SU-DHL-6 (cell line): ENCODE results near the gene CD180.

ENCODE experiments used
- H2AFZ ChIP-seq: fragments of 200-600 bp; sonication (generic); 2 replicates; pipeline ENCODE4 v1.6.1; 2014; ENCODE audit warnings: low read depth, mild to moderate bottlenecking, moderate library complexity, mixed read lengths, antibody characterized with exemption, low read length; ENCODE audit not compliant: severe bottlenecking
- H3F3A ChIP-seq: fragments of 200-600 bp; shearing (Covaris generic); 2 replicates; pipeline ENCODE4 v1.6.0; 2016; ENCODE audit warnings: antibody characterized with exemption, mild to moderate bottlenecking; ENCODE audit not compliant: insufficient read depth
- H3K27ac ChIP-seq: fragments of 200-600 bp; sonication (generic); 2 replicates; pipeline ENCODE4 v1.5.1; 2016; ENCODE audit warnings: low read depth, mild to moderate bottlenecking, low read length, moderate library complexity, mixed read lengths
- H3K27me3 ChIP-seq: fragments of 200-600 bp; sonication (generic), shearing (Covaris generic); 2 replicates; pipeline ENCODE4 v1.6.0; 2014; ENCODE audit warnings: mild to moderate bottlenecking, low read length
- H3K36me3 ChIP-seq: fragments of 200-600 bp; sonication (generic); 2 replicates; pipeline ENCODE4 v1.6.1; 2014; ENCODE audit warnings: mild to moderate bottlenecking, low read length, mixed read lengths
- H3K4me2 ChIP-seq: fragments of 300-600, 200-600 bp; shearing (Covaris generic), sonication (generic); 2 replicates; pipeline ENCODE4 v1.6.0; 2014; ENCODE audit warnings: low read length, low read depth, mild to moderate bottlenecking; ENCODE audit not compliant: poor library complexity, severe bottlenecking
- H3K4me3 ChIP-seq: fragments of 200-600 bp; sonication (generic); 2 replicates; pipeline ENCODE4 v1.5.1; 2014; ENCODE audit warnings: antibody characterized with exemption, low read length, mild to moderate bottlenecking, mixed read lengths; ENCODE audit not compliant: insufficient read depth, poor library complexity, severe bottlenecking
- H3K79me2 ChIP-seq: fragments of 200-600 bp; sonication (generic); 2 replicates; pipeline ENCODE4 v1.6.1; 2014; ENCODE audit warnings: mild to moderate bottlenecking, low read length, moderate library complexity; ENCODE audit not compliant: insufficient read depth
- H3K9ac ChIP-seq: fragments of 200-600 bp; sonication (generic); 2 replicates; pipeline ENCODE4 v1.7.0; 2014; ENCODE audit warnings: mild to moderate bottlenecking, low read length
- H3K9me2 ChIP-seq: fragments of 200-600 bp; sonication (generic); replicated peaks from 2 replicates; pipeline ENCODE4 v1.6.1; 2014; ENCODE audit warnings: low read length; ENCODE audit not compliant: insufficient read depth
- H3K9me3 ChIP-seq: fragments of 200-600 bp; sonication (generic); 2 replicates; pipeline ENCODE4 v1.6.1; 2014; ENCODE audit warnings: low read length, mixed read lengths; ENCODE audit not compliant: insufficient read depth
- H4K20me1 ChIP-seq: fragments of 200-600 bp; sonication (generic); 2 replicates; pipeline ENCODE4 v1.6.1; 2014; ENCODE audit warnings: low read depth, mild to moderate bottlenecking, antibody characterized with exemption, low read length, moderate library complexity, mixed read lengths
- CTCF ChIP-seq: fragments of 200-600 bp; sonication (generic); IDR thresholded peaks from one replicate; pipeline ENCODE4 v1.5.1; 2017; ENCODE audit warnings: antibody characterized with exemption, mild to moderate bottlenecking, low read length, moderate library complexity; ENCODE audit not compliant: insufficient read depth, poor library complexity, severe bottlenecking
- EZH2phosphoT487 ChIP-seq: fragments of 200-600 bp; sonication (generic), shearing (Covaris generic); conservative IDR thresholded peaks from 2 replicates; pipeline ENCODE4 v1.6.1; 2018; ENCODE audit warnings: mild to moderate bottlenecking, antibody characterized with exemption, low read length, moderate library complexity, mixed read lengths

The CD180 gene

DNA sequence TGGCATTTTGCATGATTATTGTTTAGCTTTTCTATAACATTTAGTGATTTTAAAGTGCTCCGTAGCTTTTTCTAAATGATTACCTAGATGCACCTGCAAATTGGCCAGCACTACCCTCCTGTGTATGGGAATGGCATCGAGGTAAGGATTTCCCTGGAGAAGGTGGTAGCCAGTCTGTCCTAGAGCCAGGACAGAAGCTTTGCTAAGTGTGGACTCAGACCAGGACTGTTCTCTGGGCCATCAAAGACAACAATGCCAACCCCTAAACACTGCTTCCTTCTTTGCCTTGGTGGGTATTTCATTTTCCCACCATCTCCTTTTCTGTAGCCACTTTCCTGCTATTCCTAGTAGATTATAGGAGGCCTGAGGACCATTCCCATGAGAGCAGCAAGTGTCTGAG lies 53.0 kb downstream of the CD180 start:
- no peak overlapping the region for H3K4me3 ChIP-seq
- H3K36me3 ChIP-seq = no peaks in the 10 kb centered on the region
- no peaks in the 10 kb centered on the region for H3F3A ChIP-seq
- no peaks in the 10 kb centered on the region for H3K9me3 ChIP-seq
- no peaks in the 10 kb centered on the region for H4K20me1 ChIP-seq
- TF ChIP-seq CTCF = no peak
- TF ChIP-seq EZH2phosphoT487 = no peak
- no peak overlapping the region for H2AFZ ChIP-seq
- no peaks in the 10 kb centered on the region for H3K27me3 ChIP-seq
- no peak overlapping the region for H3K9ac ChIP-seq
- H3K9me2 ChIP-seq = no peaks in the 10 kb centered on the region
- H3K79me2 ChIP-seq = no peaks in the 10 kb centered on the region
- H3K4me2 ChIP-seq = no peak overlapping the region
- no peak overlapping the region for H3K27ac ChIP-seq

DNA sequence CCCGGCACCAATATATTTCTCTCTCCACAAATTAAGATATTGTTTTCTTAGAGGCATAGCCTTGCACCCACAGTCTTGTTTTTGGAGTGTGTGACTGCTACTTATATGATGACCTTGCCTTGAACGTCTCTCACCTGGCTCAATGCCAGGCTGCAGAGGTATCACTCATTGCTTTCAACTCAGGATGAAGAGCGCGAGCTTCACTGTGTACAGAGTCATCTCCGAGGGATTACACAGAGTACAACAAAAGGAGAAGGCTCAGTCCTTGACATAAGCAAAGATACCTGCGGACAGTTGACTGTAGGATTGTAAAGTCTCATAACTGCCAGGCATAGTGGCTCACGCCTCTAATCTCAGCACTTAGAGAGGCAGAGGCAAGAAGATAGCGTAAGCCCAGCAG lies 53.8 kb downstream of the CD180 start:
- Histone ChIP-seq H4K20me1 (no peaks in the 10 kb centered on the region), H3K4me2 (no peak overlapping the region), H3K9ac (no peak overlapping the region), H3K79me2 (no peaks in the 10 kb centered on the region), H2AFZ (no peak overlapping the region), H3K36me3 (no peaks in the 10 kb centered on the region), H3K27ac (no peak overlapping the region), H3K27me3 (no peaks in the 10 kb centered on the region), H3K9me2 (no peaks in the 10 kb centered on the region), H3K9me3 (no peaks in the 10 kb centered on the region), H3F3A (no peaks in the 10 kb centered on the region), H3K4me3 (no peak overlapping the region)
- TF ChIP-seq EZH2phosphoT487 = no peak
- no peak for TF ChIP-seq CTCF

DNA sequence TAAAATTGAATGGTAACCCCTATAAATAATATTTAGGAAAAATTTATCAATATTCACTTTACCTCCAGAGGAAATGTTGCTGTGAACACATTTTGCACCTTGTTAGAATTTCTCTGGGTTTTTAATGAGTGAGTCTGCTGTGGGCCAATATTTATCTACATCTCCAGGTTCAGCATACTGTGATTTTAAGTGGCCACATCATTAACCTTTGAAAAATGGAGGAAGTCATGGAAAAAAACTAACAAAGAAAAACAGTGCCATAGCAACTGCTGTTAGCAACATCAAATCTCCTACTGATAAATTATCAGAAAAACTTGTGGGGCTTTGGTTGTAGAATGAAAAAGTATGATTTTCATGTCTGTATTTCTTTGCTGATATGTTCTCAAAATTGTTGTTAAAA lies 55.0 kb downstream of the CD180 start:
- H3K9me2 ChIP-seq = no peaks in the 10 kb centered on the region
- no peak overlapping the region for H3K27ac ChIP-seq
- H3K79me2 ChIP-seq = no peaks in the 10 kb centered on the region
- H3K4me3 ChIP-seq = no peak overlapping the region
- H3K9ac ChIP-seq = no peak overlapping the region
- no peak overlapping the region for H3K4me2 ChIP-seq
- no peak overlapping the region for H2AFZ ChIP-seq
- H3K9me3 ChIP-seq = no peaks in the 10 kb centered on the region
- H4K20me1 ChIP-seq = no peaks in the 10 kb centered on the region
- H3K27me3 ChIP-seq = no peaks in the 10 kb centered on the region
- TF ChIP-seq EZH2phosphoT487 (no peak), CTCF (no peak)
- no peaks in the 10 kb centered on the region for H3K36me3 ChIP-seq
- no peaks in the 10 kb centered on the region for H3F3A ChIP-seq

DNA sequence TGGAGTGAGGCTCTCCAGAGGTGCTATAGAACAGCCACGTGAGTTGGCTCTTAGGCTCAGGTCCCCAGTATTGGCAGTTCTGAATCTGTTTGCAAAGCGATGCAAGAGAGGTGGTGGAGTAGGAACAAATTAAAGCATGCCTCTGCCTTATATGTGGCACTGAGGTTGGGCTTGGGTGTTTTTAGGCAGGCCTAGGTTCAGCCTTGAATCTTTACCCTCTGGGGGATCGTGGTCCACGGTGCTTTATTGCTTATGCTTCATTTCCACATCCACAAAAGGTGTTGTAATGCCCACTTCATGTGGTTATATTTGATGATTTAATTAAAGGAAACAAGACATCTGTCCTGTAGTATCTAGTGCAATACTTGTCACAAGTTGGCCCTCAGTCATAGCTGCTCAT lies 56.2 kb downstream of the CD180 start:
- no peak overlapping the region for H3K9ac ChIP-seq
- H3K4me2 ChIP-seq = no peak overlapping the region
- TF ChIP-seq CTCF (no peak), EZH2phosphoT487 (no peak)
- no peaks in the 10 kb centered on the region for H3K36me3 ChIP-seq
- no peaks in the 10 kb centered on the region for H3K9me3 ChIP-seq
- H3F3A ChIP-seq = no peaks in the 10 kb centered on the region
- no peaks in the 10 kb centered on the region for H4K20me1 ChIP-seq
- no peaks in the 10 kb centered on the region for H3K27me3 ChIP-seq
- no peak overlapping the region for H3K27ac ChIP-seq
- no peak overlapping the region for H3K4me3 ChIP-seq
- H3K79me2 ChIP-seq = no peaks in the 10 kb centered on the region
- H3K9me2 ChIP-seq = no peaks in the 10 kb centered on the region
- H2AFZ ChIP-seq = no peak overlapping the region
